NB4 (cell line): ENCODE data around the gene DRC1.

ENCODE experiments used
- DNase-seq: peaks from one replicate; pipeline ENCODE4 v3.0.0; 2010; ENCODE audit warnings: low read depth
- H3K4me3 ChIP-seq: one replicate; pipeline ENCODE4 v1.5.1; 2011; ENCODE audit warnings: mild to moderate bottlenecking, low read depth, low read length, moderate library complexity
- CTCF ChIP-seq: IDR thresholded peaks from one replicate; pipeline ENCODE4 v1.5.1; 2012; ENCODE audit warnings: low read depth, low read length
- POLR2A ChIP-seq: IDR thresholded peaks from 2 replicates; pipeline ENCODE4 v1.6.1; 2011; ENCODE audit warnings: mild to moderate bottlenecking; ENCODE audit not compliant: insufficient read length; ENCODE audit errors: extremely low read depth
- TF ChIP-seq, protein P1 (sequence below): IDR thresholded peaks from 2 replicates; pipeline ENCODE4 v1.6.1; 2011; ENCODE audit warnings: low read depth, low read length

The DRC1 gene

GRCh38 chr2:26506279-26506678 lies 104.6 kb downstream of the DRC1 start:
- no peak for DNase-seq
- no peak overlapping the region for H3K4me3 ChIP-seq
- TF ChIP-seq, protein P1, sequence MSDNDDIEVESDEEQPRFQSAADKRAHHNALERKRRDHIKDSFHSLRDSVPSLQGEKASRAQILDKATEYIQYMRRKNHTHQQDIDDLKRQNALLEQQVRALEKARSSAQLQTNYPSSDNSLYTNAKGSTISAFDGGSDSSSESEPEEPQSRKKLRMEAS: no peak
- TF ChIP-seq POLR2A: no peak
- no peak for TF ChIP-seq CTCF
